Liver (tissue), 9 donors: Measurements from ENCODE around the gene METTL21C. TPM values are rescaled to one million over a fixed set of nuclear protein-coding genes. Genes with fewer than 3 reads are reported as not detected.

Experiments used
- DNase-seq: peaks from one replicate; pipeline ENCODE4 v3.0.0-alpha.2; 2017; ENCODE audit warnings: low spot score
- H3K27ac ChIP-seq, 2 donors: one replicate each; pipeline ENCODE4 v1.7.0; 2013; ENCODE audit warnings: inconsistent platforms in 2 of 2, low read length in 2 of 2, control low read depth in 1 of 2, low read depth in 1 of 2, mild to moderate bottlenecking in 1 of 2
- H3K27me3 ChIP-seq, 4 donors: one replicate each; pipeline versions ENCODE4 v1.6.1 to v1.7.0; 2013; ENCODE audit warnings: low read length in 3 of 4, inconsistent platforms in 1 of 4, mild to moderate bottlenecking in 1 of 4, moderate library complexity in 1 of 4; ENCODE audit not compliant: control insufficient read depth in 4 of 4, insufficient read depth in 4 of 4
- H3K36me3 ChIP-seq, 4 donors: one replicate each; pipeline versions ENCODE4 v1.6.1 to v1.7.0; 2013; ENCODE audit warnings: low read length in 3 of 4, mild to moderate bottlenecking in 3 of 4, low read depth in 1 of 4, moderate library complexity in 1 of 4; ENCODE audit not compliant: control insufficient read depth in 4 of 4, insufficient read depth in 3 of 4
- H3K4me1 ChIP-seq, 4 donors: one replicate each; pipeline versions ENCODE4 v1.6.1 to v1.7.0; 2013; ENCODE audit warnings: low read length in 3 of 4, mild to moderate bottlenecking in 3 of 4, moderate library complexity in 1 of 4; ENCODE audit not compliant: control insufficient read depth in 4 of 4, insufficient read depth in 4 of 4
- H3K4me3 ChIP-seq, 3 donors: one replicate each; pipeline versions ENCODE4 v1.6.1 to v1.7.0; 2013; ENCODE audit warnings: low read length in 3 of 3, control low read depth in 1 of 3, low read depth in 1 of 3, mild to moderate bottlenecking in 1 of 3
- H3K9ac ChIP-seq, 2 donors: one replicate each; pipeline ENCODE4 v1.7.0; 2013; ENCODE audit warnings: low read length in 2 of 2, mild to moderate bottlenecking in 2 of 2, moderate library complexity in 2 of 2, control low read depth in 1 of 2, low read depth in 1 of 2
- H3K9me3 ChIP-seq, 4 donors: one replicate each; pipeline versions ENCODE4 v1.6.1 to v1.7.0; 2013; ENCODE audit warnings: low read length in 3 of 4; ENCODE audit not compliant: control insufficient read depth in 4 of 4
- FOXA1 ChIP-seq: IDR thresholded peaks from 2 replicates; pipeline ENCODE4 v1.6.1; 2016; ENCODE audit warnings: antibody characterized with exemption
- FOXA2 ChIP-seq: IDR thresholded peaks from 2 replicates; pipeline ENCODE4 v1.6.1; 2016; ENCODE audit warnings: antibody characterized with exemption
- GABPA ChIP-seq, 2 donors: IDR thresholded peaks in 1 of 2; conservative IDR thresholded peaks in 1 of 2; 2 replicates each; pipeline ENCODE4 v1.6.1; 2016; ENCODE audit warnings: antibody characterized with exemption in 2 of 2, mild to moderate bottlenecking in 1 of 2, moderate library complexity in 1 of 2
- HNF4A ChIP-seq, 2 donors: conservative IDR thresholded peaks; 2 replicates each; pipeline ENCODE4 v1.6.1; 2016; ENCODE audit warnings: antibody characterized with exemption in 2 of 2, mild to moderate bottlenecking in 2 of 2
- JUND ChIP-seq, 2 donors: IDR thresholded peaks; 2 replicates each; pipeline ENCODE4 v1.6.1; 2016; ENCODE audit warnings: antibody characterized with exemption in 2 of 2
- RAD21 ChIP-seq, 2 donors: IDR thresholded peaks; 2 replicates each; pipeline ENCODE4 v1.6.1; 2016; ENCODE audit warnings: antibody characterized with exemption in 2 of 2, mild to moderate bottlenecking in 2 of 2
- RXRA ChIP-seq, 2 donors: IDR thresholded peaks; 2 replicates each; pipeline ENCODE4 v1.6.1; 2017 to 2018; ENCODE audit warnings: antibody characterized with exemption in 2 of 2, mild to moderate bottlenecking in 1 of 2
- SP1 ChIP-seq: IDR thresholded peaks from 2 replicates; pipeline ENCODE4 v1.6.1; 2018; ENCODE audit warnings: antibody characterized with exemption, mild to moderate bottlenecking
- YY1 ChIP-seq: IDR thresholded peaks from 2 replicates; pipeline ENCODE4 v1.6.1; 2016; ENCODE audit warnings: antibody characterized with exemption, mild to moderate bottlenecking
- WGBS: extraction: QIAGEN DNeasy Blood & Tissue Kit; methylation state at CpG from one replicate; pipeline ENCODE4 v1.1.7; 2013; 5-methylcytosine and 5-hydroxymethylcytosine counted together
- polyA plus RNA-seq, 2 donors: library from polyadenylated mRNA; stranded (reverse) in 1 of 2; unstranded in 1 of 2; fragments of 200-250 nt in 1 of 2; fragments of >200 nt in 1 of 2; fragmentation: Nextera tagmentation in 1 of 2; extraction: Ambion mirVana in 1 of 2; gene quantifications; one replicate each; pipeline versions ENCODE4 v1.2.1 to v1.2.3, GENCODE V29; 2013 to 2015
- total RNA-seq, 2 donors: library from RNA; depleted of rRNA; stranded (reverse); fragments of >200 nt; gene quantifications; one replicate each; pipeline ENCODE4 v1.2.3, GENCODE V29; 2014
- TF ChIP-seq, protein P1 (sequence below): fragments of 150-350 bp; IDR thresholded peaks from 2 replicates; pipeline ENCODE4 v1.5.1; 2017; ENCODE audit warnings: improper control_type of control experiment, low read depth, low read length; ENCODE audit not compliant: missing input control
- TF ChIP-seq, protein P2 (sequence below): IDR thresholded peaks from 2 replicates; pipeline ENCODE4 v1.6.1; 2016; ENCODE audit warnings: antibody characterized with exemption, mild to moderate bottlenecking
- TF ChIP-seq, protein P3 (sequence below): IDR thresholded peaks from 2 replicates; pipeline ENCODE4 v1.6.1; 2016; ENCODE audit warnings: antibody characterized with exemption
- TF ChIP-seq, protein P4 (sequence below): IDR thresholded peaks from 2 replicates; pipeline ENCODE4 v1.6.1; 2016; ENCODE audit warnings: antibody characterized with exemption
- donor health status: healthy.
- donor health status: healthy.
- donor health status: healthy.
- donor health status: healthy.
- donor health status: healthy.

The METTL21C gene
- total and polyA plus RNA-seq, 4 donors, result 0.09 TPM; not detected in 3

DNA sequence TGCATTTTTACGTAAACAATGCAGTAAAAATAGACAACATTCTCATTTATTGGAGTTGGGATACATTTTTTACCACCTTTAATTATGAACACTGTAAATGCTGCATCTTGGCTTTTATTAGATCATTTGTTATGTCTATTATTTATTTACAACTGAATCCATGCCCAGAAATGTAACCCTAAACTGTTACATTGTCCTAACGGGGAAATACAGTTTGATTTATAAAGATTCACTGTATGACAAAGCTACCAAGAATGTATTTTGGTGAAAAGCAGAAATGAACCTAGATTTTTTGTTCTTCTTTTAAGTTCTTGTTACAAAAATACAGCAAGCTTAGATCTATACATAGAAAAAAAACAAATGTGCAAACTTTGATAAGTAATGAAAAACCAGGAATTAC lies 1.1 kb downstream of the METTL21C start:
- Histone ChIP-seq H3K9me3 (peaks cover 0 to 6% (median 4%) of the 10 kb centered on the region in 4 donors), H3K4me3 (no peak overlapping the region), H3K27me3 (peaks cover 0 to 4% (median 2%) of the 10 kb centered on the region in 4 donors), H3K4me1 (no peaks in the 10 kb centered on the region), H3K27ac (no peak overlapping the region), H3K9ac (no peak overlapping the region), H3K36me3 (no peaks in the 10 kb centered on the region)
- no peak for DNase-seq
- TF ChIP-seq SP1 (no peak), RXRA (IDR thresholded peaks at IDR 0.05) (no peak), FOXA1 (no peak), FOXA2 (no peak), JUND (IDR thresholded peaks at IDR 0.05) (no peak), HNF4A (conservative IDR thresholded peaks at IDR 0.05) (no peak), GABPA (IDR thresholded peaks at IDR 0.05 in 1 of 2, conservative IDR thresholded peaks at IDR 0.05 in 1 of 2) (no peak), YY1 (no peak)
- TF ChIP-seq, protein P1, sequence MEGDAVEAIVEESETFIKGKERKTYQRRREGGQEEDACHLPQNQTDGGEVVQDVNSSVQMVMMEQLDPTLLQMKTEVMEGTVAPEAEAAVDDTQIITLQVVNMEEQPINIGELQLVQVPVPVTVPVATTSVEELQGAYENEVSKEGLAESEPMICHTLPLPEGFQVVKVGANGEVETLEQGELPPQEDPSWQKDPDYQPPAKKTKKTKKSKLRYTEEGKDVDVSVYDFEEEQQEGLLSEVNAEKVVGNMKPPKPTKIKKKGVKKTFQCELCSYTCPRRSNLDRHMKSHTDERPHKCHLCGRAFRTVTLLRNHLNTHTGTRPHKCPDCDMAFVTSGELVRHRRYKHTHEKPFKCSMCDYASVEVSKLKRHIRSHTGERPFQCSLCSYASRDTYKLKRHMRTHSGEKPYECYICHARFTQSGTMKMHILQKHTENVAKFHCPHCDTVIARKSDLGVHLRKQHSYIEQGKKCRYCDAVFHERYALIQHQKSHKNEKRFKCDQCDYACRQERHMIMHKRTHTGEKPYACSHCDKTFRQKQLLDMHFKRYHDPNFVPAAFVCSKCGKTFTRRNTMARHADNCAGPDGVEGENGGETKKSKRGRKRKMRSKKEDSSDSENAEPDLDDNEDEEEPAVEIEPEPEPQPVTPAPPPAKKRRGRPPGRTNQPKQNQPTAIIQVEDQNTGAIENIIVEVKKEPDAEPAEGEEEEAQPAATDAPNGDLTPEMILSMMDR, result no peak
- TF ChIP-seq, protein P2, sequence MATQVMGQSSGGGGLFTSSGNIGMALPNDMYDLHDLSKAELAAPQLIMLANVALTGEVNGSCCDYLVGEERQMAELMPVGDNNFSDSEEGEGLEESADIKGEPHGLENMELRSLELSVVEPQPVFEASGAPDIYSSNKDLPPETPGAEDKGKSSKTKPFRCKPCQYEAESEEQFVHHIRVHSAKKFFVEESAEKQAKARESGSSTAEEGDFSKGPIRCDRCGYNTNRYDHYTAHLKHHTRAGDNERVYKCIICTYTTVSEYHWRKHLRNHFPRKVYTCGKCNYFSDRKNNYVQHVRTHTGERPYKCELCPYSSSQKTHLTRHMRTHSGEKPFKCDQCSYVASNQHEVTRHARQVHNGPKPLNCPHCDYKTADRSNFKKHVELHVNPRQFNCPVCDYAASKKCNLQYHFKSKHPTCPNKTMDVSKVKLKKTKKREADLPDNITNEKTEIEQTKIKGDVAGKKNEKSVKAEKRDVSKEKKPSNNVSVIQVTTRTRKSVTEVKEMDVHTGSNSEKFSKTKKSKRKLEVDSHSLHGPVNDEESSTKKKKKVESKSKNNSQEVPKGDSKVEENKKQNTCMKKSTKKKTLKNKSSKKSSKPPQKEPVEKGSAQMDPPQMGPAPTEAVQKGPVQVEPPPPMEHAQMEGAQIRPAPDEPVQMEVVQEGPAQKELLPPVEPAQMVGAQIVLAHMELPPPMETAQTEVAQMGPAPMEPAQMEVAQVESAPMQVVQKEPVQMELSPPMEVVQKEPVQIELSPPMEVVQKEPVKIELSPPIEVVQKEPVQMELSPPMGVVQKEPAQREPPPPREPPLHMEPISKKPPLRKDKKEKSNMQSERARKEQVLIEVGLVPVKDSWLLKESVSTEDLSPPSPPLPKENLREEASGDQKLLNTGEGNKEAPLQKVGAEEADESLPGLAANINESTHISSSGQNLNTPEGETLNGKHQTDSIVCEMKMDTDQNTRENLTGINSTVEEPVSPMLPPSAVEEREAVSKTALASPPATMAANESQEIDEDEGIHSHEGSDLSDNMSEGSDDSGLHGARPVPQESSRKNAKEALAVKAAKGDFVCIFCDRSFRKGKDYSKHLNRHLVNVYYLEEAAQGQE, result no peak
- WGBS, result 63% methylated on average over 2 of the region's 2 CpGs

DNA sequence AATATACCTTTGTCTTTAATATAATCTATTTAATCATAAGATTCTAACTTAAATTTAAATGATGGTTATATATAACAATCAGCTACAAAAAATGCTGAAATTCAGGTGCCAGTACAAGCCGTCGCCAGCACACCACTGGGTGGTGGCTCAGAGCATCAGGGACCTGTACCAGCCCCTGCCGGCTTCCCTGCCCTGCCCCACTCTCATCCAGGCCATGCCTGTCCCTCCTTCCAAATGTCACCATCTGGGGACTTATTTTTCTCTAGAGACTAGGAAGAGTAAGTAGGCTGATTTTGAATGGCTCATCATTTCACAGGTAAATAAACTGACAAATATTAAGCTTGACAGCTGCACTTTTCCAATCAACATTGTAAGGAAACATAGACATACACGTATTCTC lies 1.6 kb downstream of the METTL21C start:
- H3K4me3 ChIP-seq, result no peak overlapping the region
- H3K9ac ChIP-seq, result no peak overlapping the region
- peaks cover 0 to 2% (median under 1%) of the 10 kb centered on the region in 4 donors for H3K9me3 ChIP-seq
- no peak overlapping the region for H3K27ac ChIP-seq
- TF ChIP-seq RAD21 (IDR thresholded peaks at IDR 0.05) (no peak), YY1 (no peak), FOXA1 (no peak), JUND (IDR thresholded peaks at IDR 0.05) (no peak), RXRA (IDR thresholded peaks at IDR 0.05) (no peak)
- TF ChIP-seq, protein P3, sequence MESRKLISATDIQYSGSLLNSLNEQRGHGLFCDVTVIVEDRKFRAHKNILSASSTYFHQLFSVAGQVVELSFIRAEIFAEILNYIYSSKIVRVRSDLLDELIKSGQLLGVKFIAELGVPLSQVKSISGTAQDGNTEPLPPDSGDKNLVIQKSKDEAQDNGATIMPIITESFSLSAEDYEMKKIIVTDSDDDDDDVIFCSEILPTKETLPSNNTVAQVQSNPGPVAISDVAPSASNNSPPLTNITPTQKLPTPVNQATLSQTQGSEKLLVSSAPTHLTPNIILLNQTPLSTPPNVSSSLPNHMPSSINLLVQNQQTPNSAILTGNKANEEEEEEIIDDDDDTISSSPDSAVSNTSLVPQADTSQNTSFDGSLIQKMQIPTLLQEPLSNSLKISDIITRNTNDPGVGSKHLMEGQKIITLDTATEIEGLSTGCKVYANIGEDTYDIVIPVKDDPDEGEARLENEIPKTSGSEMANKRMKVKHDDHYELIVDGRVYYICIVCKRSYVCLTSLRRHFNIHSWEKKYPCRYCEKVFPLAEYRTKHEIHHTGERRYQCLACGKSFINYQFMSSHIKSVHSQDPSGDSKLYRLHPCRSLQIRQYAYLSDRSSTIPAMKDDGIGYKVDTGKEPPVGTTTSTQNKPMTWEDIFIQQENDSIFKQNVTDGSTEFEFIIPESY, result no peak
- TF ChIP-seq, protein P4, sequence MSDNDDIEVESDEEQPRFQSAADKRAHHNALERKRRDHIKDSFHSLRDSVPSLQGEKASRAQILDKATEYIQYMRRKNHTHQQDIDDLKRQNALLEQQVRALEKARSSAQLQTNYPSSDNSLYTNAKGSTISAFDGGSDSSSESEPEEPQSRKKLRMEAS, result no peak
- TF ChIP-seq, protein P1, result no peak
- no peaks in the 10 kb centered on the region for H3K4me1 ChIP-seq
- H3K36me3 ChIP-seq, result no peaks in the 10 kb centered on the region
- DNase-seq, result no peak
- WGBS, result 89% methylated on average over 4 of the region's 4 CpGs
- peaks cover 0 to 6% (median 3%) of the 10 kb centered on the region in 4 donors for H3K27me3 ChIP-seq
